Measurements from ENCODE around the gene IL27RA. TPM values are rescaled to one million over a fixed set of nuclear protein-coding genes. Genes with fewer than 3 reads are reported as not detected.

IL27RA gene
- polyA plus RNA-seq, 1 donor from 2014 or later, result 58.3 TPM

DNA sequence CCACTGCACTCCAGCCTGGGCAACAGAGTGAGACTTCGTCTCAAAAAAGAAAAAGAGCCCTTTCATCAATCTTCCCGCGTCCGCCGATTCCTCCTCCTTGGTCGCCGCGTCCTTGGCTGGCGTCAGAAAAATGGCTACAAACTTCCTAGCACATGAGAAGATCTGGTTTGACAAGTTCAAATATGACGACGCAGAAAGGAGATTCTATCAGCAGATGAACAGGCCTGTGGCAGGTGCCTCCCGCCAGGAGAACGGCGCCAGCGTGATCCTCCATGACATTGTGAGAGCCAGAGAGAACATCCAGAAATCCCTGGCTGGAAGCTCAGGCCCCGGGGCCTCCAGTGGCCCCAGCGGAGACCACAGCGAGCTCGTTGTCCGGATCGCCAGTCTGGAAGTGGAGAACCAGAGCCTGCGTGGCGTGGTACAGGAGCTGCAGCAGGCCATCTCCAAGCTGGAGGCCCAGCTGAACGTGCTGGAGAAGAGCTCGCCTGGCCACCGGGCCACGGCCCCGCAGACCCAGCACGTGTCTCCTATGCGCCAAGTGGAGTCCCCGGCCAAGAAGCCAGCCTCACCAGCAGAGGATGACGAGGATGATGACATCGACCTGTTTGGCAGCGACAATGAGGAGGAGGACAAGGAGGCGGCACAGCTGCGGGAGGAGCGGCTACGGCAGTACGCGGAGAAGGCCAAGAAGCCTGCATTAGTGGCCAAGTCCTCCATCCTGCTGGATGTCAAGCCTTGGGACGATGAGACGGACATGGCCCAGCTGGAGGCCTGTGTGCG lies 38.9 kb downstream of the IL27RA start:
- Mint-ChIP-seq H3K4me1 (peaks cover 4 to 5% (median 5%) of the 10 kb centered on the region in 3 donors), H3K27me3 (peaks cover 2% of the 10 kb centered on the region), H3K27ac (no peak overlapping the region), H3K36me3 (peaks cover 1% of the 10 kb centered on the region), H3K9me3 (peaks cover 0 to 1% (median 0%) of the 10 kb centered on the region in 3 donors), H3K4me3 (peak overlapping the region in 1 of 4 donors; percentile 38)

DNA sequence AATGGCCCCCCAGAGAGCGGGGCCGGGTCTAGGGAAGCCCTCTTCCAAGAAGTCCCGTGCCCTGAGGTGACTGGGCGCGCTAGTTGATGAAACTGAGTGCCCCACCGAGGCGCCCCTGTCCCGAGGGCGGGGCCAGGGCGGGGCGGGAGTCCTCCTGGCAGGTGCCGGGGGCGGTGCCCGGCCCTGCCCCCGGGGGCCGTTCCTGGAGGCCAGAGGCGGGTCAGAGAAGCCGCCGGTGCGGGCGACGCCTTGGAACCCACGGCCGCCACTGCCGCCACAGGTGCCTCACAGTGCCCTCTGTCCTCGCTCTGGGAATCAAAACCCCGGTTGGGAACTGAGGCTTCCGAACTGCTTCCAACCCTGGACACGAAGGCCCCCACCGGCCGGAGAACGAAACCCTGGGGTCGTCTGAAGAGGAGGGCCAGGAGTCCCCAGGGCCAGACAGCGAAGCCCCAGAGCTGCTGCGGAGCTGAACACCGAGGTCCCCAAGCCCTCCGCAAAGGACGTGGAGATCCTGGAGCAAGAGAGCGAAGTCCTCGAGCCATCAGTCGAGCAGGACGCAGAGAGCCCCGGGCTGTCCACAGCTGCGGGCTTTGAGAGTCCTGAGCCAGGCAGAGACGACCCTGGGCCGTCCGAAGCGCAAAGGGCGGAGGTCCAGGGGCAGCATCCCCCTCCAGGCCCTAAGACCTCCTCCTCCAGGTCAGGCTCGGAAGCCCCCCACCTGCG lies 41.1 kb downstream of the IL27RA start, which contains the start of gene MISP3:
Gene MISP3 (plus strand): TSS at position 252 of the 726 bp plus-strand sequence. CDS start 524 bp downstream, outside the sequence.
- peaks cover 1% of the 10 kb centered on the region for H3K36me3 Mint-ChIP-seq
- H3K4me3 Mint-ChIP-seq, result peak within 1 kb of the TSS; percentile 85 to 97 (median 90)
- no peaks in the 10 kb centered on the region for H3K27me3 Mint-ChIP-seq
- no peaks in the 10 kb centered on the region for H3K9me3 Mint-ChIP-seq
- H3K27ac Mint-ChIP-seq, result peak within 1 kb of the TSS in 1 of 3 donors; percentile 78
- H3K4me1 Mint-ChIP-seq, result peaks cover 5% of the 10 kb centered on the region in 3 donors

- Mint-ChIP-seq H3K36me3 (peaks cover 1% of the 10 kb centered on the region), H3K9me3 (no peaks in the 10 kb centered on the region), H3K27ac (peak overlapping the region in 1 of 3 donors; percentile 78), H3K27me3 (no peaks in the 10 kb centered on the region), H3K4me3 (peak overlapping the region; percentile 85 to 97 (median 90)), H3K4me1 (peaks cover 5 to 8% (median 5%) of the 10 kb centered on the region in 3 donors)
Observed at GRCh38 chr19:14073261-14073924, 41.8 kb downstream of the IL27RA start.

- Mint-ChIP-seq H3K4me3 (peak overlapping the region; percentile 85 to 97 (median 90)), H3K27ac (peak overlapping the region in 2 of 3 donors; percentile 27 to 78), H3K36me3 (peaks cover 1% of the 10 kb centered on the region), H3K27me3 (no peaks in the 10 kb centered on the region), H3K4me1 (peaks cover 5 to 8% (median 5%) of the 10 kb centered on the region in 3 donors), H3K9me3 (no peaks in the 10 kb centered on the region)
Observed at GRCh38 chr19:14073925-14074838, 42.6 kb downstream of the IL27RA start.

DNA sequence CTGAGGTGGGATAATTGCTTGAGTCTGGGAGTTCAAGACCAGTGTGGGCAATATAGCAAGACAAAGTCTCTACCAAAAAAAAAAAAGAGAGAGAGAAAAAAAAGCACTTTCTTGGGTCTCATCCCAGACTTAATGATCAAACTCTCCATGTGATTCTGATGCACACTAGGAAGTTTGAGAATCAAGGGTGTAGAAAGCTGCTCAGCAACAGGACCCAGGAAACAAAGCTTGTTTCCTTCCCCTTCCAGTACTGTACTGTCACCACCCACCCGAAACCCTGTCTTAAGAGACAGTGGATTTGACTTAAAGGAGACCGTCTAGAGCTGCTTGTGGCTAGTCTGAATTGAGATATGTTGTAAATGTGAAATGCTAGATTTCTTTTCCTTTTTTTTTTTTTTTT lies 46.8 kb downstream of the IL27RA start:
- Mint-ChIP-seq H3K9me3 (no peaks in the 10 kb centered on the region), H3K4me3 (peak overlapping the region in 2 of 4 donors; percentile 65 to 80), H3K27ac (no peak overlapping the region), H3K4me1 (peaks cover 9 to 13% (median 10%) of the 10 kb centered on the region in 3 donors), H3K36me3 (no peaks in the 10 kb centered on the region), H3K27me3 (no peaks in the 10 kb centered on the region)

DNA sequence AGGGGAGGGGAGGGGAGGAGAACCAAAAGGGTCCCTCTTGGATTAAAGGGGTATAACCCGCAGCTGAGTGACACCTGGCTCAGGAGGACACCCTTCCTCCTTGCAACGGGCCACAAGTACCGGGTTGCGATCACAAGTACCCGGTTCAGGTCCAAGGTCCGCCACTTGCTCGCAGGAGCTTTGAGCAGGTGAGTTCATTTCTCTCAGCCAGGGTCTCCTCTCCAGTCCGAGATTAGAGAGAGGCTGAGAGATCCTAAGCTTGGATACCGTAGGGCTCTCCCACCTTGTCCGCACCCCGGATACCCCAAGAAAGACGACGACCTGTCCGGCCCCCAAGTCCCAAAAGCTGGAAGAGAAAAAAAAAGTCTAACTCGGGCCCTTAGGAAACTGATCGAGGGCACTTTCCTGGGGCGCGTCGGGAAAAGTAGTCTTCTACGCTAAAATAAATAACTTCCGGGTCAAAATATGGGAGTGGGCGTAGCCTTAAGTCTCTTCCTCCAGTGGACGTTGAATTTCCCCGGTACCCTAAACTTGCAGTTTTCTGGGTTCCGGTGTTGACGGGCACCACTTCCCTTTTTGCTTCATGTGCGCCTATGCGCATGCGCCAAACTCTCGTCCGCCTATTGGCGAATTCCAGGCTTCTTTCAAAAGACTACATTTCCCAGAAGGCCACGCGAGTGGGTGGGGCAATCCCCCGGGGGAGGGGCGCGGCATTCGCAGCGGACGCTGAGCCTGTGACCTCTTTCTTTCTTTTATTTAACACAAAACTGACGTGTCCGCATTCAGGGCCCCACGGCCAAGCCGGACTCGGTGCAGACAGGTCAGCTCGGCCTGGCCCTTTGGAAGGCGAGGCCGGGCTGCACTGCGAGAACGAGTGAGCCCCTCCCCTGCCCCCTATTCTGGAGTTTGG lies 49.6 kb downstream of the IL27RA start:
- Mint-ChIP-seq H3K27ac (peak overlapping the region; percentile 87 to 96 (median 90)), H3K4me3 (peak overlapping the region; percentile 87 to 98 (median 96)), H3K4me1 (peaks cover 4 to 9% (median 5%) of the 10 kb centered on the region in 3 donors), H3K36me3 (no peaks in the 10 kb centered on the region), H3K9me3 (peaks cover 0 to 1% (median 0%) of the 10 kb centered on the region in 3 donors), H3K27me3 (no peaks in the 10 kb centered on the region)

DNA sequence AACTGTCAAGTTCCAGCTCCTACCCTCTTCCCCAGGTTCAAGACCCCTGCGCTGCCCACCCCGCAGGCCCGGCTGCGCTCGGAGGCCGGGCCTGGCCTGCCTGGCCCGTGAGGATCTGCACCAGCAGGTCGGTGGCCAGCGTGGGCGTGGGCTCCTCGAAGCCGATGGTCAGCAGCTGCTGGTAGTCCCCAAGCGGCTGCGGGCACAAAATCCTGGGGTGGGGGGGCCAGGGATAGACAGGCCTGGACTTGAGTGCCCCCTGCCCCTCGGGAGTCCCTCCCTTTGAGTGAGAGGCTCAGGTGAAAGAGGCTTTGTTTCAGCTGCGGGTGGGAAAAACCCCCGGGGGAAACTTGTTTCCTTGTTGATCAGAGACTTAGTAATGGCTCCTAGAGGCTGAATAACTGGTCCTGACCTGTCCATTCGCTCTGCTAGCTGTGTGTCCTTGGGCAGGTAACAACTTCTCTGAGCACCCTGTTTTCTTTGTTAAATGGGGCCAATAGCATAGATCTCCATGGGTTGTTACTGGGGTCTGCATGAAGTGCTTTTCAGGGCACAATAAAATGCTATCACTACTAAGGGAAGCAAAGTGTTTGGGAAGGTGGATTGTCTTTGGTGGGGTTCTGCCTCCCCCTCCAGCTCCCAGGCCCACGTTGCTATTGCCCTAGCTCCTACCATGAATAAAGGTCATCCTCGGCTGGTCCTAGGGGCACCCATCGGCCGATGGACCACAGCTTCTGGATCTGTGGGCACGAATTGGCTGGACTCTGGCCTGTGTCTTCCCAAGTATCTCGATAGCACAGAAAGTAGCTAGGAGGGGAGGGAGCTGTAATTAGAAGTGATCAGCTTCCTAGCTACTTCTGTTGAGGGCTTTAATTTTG lies 50.5 kb downstream of the IL27RA start:
- peak overlapping the region; percentile 87 to 98 (median 96) for H3K4me3 Mint-ChIP-seq
- H3K36me3 Mint-ChIP-seq, result no peaks in the 10 kb centered on the region
- H3K27ac Mint-ChIP-seq, result peak overlapping the region; percentile 87 to 96 (median 90)
- H3K27me3 Mint-ChIP-seq, result no peaks in the 10 kb centered on the region
- peaks cover 0 to 1% (median 0%) of the 10 kb centered on the region in 3 donors for H3K9me3 Mint-ChIP-seq
- peaks cover 4 to 7% (median 5%) of the 10 kb centered on the region in 3 donors for H3K4me1 Mint-ChIP-seq

DNA sequence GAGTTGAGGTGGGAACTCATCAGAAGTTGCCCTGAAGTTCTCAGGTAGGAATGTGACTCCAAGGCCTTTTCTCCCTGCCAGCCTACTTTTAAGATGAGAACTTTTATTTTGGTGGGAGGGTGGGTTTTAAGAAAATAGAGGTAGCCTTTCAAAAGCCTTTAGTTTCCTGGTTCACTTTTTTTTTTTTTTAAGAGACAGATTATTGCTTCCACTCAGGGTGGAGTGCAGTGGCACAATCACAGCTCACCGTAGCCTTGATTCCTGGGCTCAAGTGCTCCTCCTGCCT lies 51.1 kb downstream of the IL27RA start:
- Mint-ChIP-seq H3K9me3 (peaks cover 0 to 1% (median 0%) of the 10 kb centered on the region in 3 donors), H3K4me1 (peaks cover 4 to 7% (median 5%) of the 10 kb centered on the region in 3 donors), H3K4me3 (peak overlapping the region in 3 of 4 donors; percentile 67 to 98 (median 87)), H3K27ac (peak overlapping the region in 1 of 3 donors; percentile 68), H3K36me3 (no peaks in the 10 kb centered on the region), H3K27me3 (no peaks in the 10 kb centered on the region)

DNA sequence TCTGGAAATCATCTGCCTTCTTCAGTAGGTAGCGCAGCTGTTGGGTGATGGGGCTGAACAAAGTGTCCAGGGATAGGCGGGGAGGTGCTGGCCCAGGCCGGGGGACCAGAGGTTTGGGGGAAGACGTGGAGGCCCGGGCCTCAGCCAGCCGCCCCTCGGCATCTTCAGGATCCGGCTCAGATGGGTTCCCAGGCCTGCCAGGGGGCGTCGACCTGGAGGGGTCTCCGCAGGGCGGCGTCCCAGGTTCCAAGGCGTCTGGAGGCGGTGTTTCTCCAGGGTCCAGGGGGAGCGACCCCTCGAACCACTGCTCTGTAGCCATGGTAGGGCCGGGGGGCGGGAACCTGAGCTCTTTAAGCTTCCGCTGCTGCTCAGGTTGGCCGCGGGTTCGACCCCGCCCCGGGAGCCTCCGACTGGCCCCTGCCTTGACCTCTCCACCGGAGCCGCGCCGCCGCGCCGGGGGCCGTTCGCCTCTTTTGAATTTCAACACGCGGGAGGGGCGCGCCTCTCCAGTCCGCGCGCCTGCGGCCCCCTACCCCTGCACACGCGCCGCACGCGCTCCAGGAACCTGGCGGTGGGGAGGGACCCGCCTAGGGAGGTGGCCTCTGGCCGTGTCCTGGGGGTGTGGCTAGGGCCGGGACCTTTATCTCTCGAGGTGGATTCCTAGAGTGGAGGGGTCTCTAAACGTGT lies 53.9 kb downstream of the IL27RA start, which contains the start of gene C19orf67:
Gene C19orf67 (minus strand): TSS at position 475 of the 687 bp plus-strand sequence. CDS start 156 bp downstream, at position 319.
- Mint-ChIP-seq H3K27me3 (no peaks in the 10 kb centered on the region), H3K27ac (peak within 1 kb of the TSS in 1 of 3 donors; percentile 48), H3K9me3 (peaks cover 0 to 1% (median 0%) of the 10 kb centered on the region in 3 donors), H3K36me3 (no peaks in the 10 kb centered on the region), H3K4me1 (peaks cover 9 to 11% (median 9%) of the 10 kb centered on the region in 3 donors), H3K4me3 (peak within 1 kb of the TSS in 1 of 4 donors; percentile 78)

- peak overlapping the region in 1 of 3 donors; percentile 48 for H3K27ac Mint-ChIP-seq
- H3K36me3 Mint-ChIP-seq, result no peaks in the 10 kb centered on the region
- peaks cover 6 to 10% (median 7%) of the 10 kb centered on the region in 3 donors for H3K4me1 Mint-ChIP-seq
- H3K9me3 Mint-ChIP-seq, result peaks cover 0 to 1% (median 0%) of the 10 kb centered on the region in 3 donors
- H3K4me3 Mint-ChIP-seq, result peak overlapping the region in 1 of 4 donors; percentile 78
- no peaks in the 10 kb centered on the region for H3K27me3 Mint-ChIP-seq
Observed at GRCh38 chr19:14086098-14086497, 54.5 kb downstream of the IL27RA start.

- Mint-ChIP-seq H3K36me3 (no peaks in the 10 kb centered on the region), H3K27ac (peak overlapping the region; percentile 95 to 97 (median 96)), H3K27me3 (no peaks in the 10 kb centered on the region), H3K4me1 (peaks cover 8 to 16% (median 15%) of the 10 kb centered on the region in 3 donors), H3K9me3 (peaks cover 0 to 3% (median 1%) of the 10 kb centered on the region in 3 donors), H3K4me3 (peak overlapping the region; percentile 86 to 93 (median 92))
Observed at GRCh38 chr19:14088634-14089411, 57.3 kb downstream of the IL27RA start.

Measured in IgD-negative memory B cell (primary cell).